HepG2 (cell line): ENCODE results near the gene DPY19L3.

ENCODE experiments used
- EP300 ChIP-seq, 3 experiments: sonication (generic) in 1 of 3; formaldehyde crosslinking in 1 of 3; IDR thresholded peaks; 2 replicates each; pipeline versions ENCODE4 v1.5.1 to v1.6.1; 2011 to 2020; ENCODE audit warnings: low read depth in 2 of 3, low read length in 2 of 3, borderline replicate concordance in 1 of 3, improper control_type of control experiment in 1 of 3, mild to moderate bottlenecking in 1 of 3, missing genetic modification reagents in 1 of 3, moderate library complexity in 1 of 3
- EZH2 ChIP-seq: conservative IDR thresholded peaks from 2 replicates; pipeline ENCODE4 v1.6.1; 2012; ENCODE audit warnings: mild to moderate bottlenecking, low read depth, low read length, moderate library complexity
- HOXA5 ChIP-seq: sonication (generic); formaldehyde crosslinking; IDR thresholded peaks from 2 replicates; pipeline ENCODE4 v1.4.0; 2020; ENCODE audit warnings: missing genetic modification reagents
- REST ChIP-seq, 2 experiments: IDR thresholded peaks; 2 replicates each; pipeline ENCODE4 v1.6.1; 2011 to 2012; ENCODE audit warnings: low read length in 2 of 2, borderline replicate concordance in 1 of 2, low read depth in 1 of 2, mild to moderate bottlenecking in 1 of 2, moderate library complexity in 1 of 2
- TBP ChIP-seq: sonication (generic); formaldehyde crosslinking; IDR thresholded peaks from 2 replicates; pipeline ENCODE4 v1.5.0; 2020; ENCODE audit warnings: missing genetic modification reagents
- ZNF3 ChIP-seq: IDR thresholded peaks from 2 replicates; pipeline ENCODE4 v1.7.0; 2017; ENCODE audit warnings: inconsistent platforms

GRCh38 chr19:32404933-32405430 is 588 bp upstream of the DPY19L3 start:
- TF ChIP-seq TBP (CRISPR knock-in tag) (no peak), HOXA5 (CRISPR knock-in tag) (no peak), EP300 (IDR thresholded peaks at IDR 0.05; ENCODE audit: low read depth in 2 of 2, low read length in 2 of 2) (no peak), EP300 (CRISPR knock-in tag; IDR thresholded peaks at IDR 0.05; ENCODE audit: borderline replicate concordance) (no peak), EZH2 (no peak), REST (IDR thresholded peaks at IDR 0.05; ENCODE audit: borderline replicate concordance in 1 of 2, low read depth in 1 of 2, low read length in 2 of 2) (no peak), ZNF3 (CRISPR knock-in tag) (no peak)
